CD8-positive, alpha-beta memory T cell (primary cell): ENCODE measurements around the gene CCDC88C. TPM values are rescaled to one million over a fixed set of nuclear protein-coding genes. Genes with fewer than 3 reads are reported as not detected.

ENCODE experiments used
- CTCF ChIA-PET: fragments of 350-600 bp; sonication (Branson Sonifier 250); formaldehyde crosslinking; loops from one replicate; lab custom pipeline; 2021; ENCODE audit warnings: antibody characterized with exemption; lab: Charles Lee
- POLR2A ChIA-PET: fragments of 350-600 bp; sonication (Branson Sonifier 250); formaldehyde crosslinking; loops from one replicate; lab custom pipeline; 2021; ENCODE audit warnings: antibody characterized with exemption; lab: Charles Lee
- DNase-seq, 5 donors: peaks; one replicate each; pipeline versions ENCODE4 v3.0.0 to v3.0.0-alpha.2; 2020 to 2022; ENCODE audit warnings: mixed read lengths in 1 of 5
- H3K27ac ChIP-seq: one replicate; pipeline ENCODE4 v1.7.0; 2013; ENCODE audit warnings: low read depth, mild to moderate bottlenecking, low read length, moderate library complexity
- H3K27me3 ChIP-seq: 2 replicates; pipeline ENCODE4 v1.7.0; 2013; ENCODE audit warnings: low read length, mild to moderate bottlenecking; ENCODE audit not compliant: insufficient read depth, poor library complexity, severe bottlenecking
- H3K36me3 ChIP-seq: 2 replicates; pipeline ENCODE4 v1.7.0; 2013; ENCODE audit warnings: mild to moderate bottlenecking, low read length, moderate library complexity; ENCODE audit not compliant: insufficient read depth
- H3K4me1 ChIP-seq: 2 replicates; pipeline ENCODE4 v1.7.0; 2013; ENCODE audit warnings: mild to moderate bottlenecking, low read length, moderate library complexity; ENCODE audit not compliant: insufficient read depth
- H3K4me3 ChIP-seq: 2 replicates; pipeline ENCODE4 v1.7.0; 2013; ENCODE audit warnings: mild to moderate bottlenecking, low read length
- H3K9me3 ChIP-seq: 2 replicates; pipeline ENCODE4 v1.7.0; 2013; ENCODE audit warnings: mild to moderate bottlenecking, low read length
- H3K27ac Mint-ChIP-seq, 8 donors: one replicate each; pipeline ENCODE4 v1.8.0; 2020 to 2021; ENCODE audit warnings: mixed read lengths in 8 of 8, mild to moderate bottlenecking in 6 of 8, inconsistent platforms in 3 of 8, moderate library complexity in 3 of 8
- H3K27me3 Mint-ChIP-seq, 2 donors: one replicate each; pipeline ENCODE4 v1.8.0; 2020 to 2021; ENCODE audit warnings: mixed read lengths in 2 of 2, mild to moderate bottlenecking in 1 of 2, moderate library complexity in 1 of 2
- H3K36me3 Mint-ChIP-seq, 3 donors: one replicate each; pipeline ENCODE4 v1.8.0; 2020 to 2021; ENCODE audit warnings: mixed read lengths in 3 of 3, inconsistent platforms in 1 of 3, mild to moderate bottlenecking in 1 of 3
- H3K4me1 Mint-ChIP-seq, 3 donors: one replicate each; pipeline ENCODE4 v1.8.0; 2020 to 2021; ENCODE audit warnings: mixed read lengths in 3 of 3, inconsistent platforms in 1 of 3, mild to moderate bottlenecking in 1 of 3
- H3K4me3 Mint-ChIP-seq, 7 donors: one replicate each; pipeline ENCODE4 v1.8.0; 2020 to 2021; ENCODE audit warnings: mixed read lengths in 7 of 7, mild to moderate bottlenecking in 6 of 7, moderate library complexity in 4 of 7, inconsistent platforms in 2 of 7
- H3K9me3 Mint-ChIP-seq, 5 donors: one replicate each; pipeline ENCODE4 v1.8.0; 2020 to 2022; ENCODE audit warnings: mixed read lengths in 5 of 5, mild to moderate bottlenecking in 3 of 5, moderate library complexity in 2 of 5, inconsistent platforms in 1 of 5
- polyA plus RNA-seq: library from polyadenylated mRNA; unstranded; fragments of 300-500 nt; fragmentation: Illumina TruSeq; gene quantifications from one replicate; pipeline ENCODE4 v1.2.3, GENCODE V29; 2021
- total RNA-seq, 2 experiments: library from RNA; stranded (reverse); gene quantifications; one replicate each; pipeline ENCODE4 v1.2.3, GENCODE V29; 2021

CCDC88C gene
- total and polyA plus RNA-seq, 3 experiments from 2014 or later: 42.3 to 74.1 (median 71.7) TPM

GRCh38 chr14:91367173-91368171, 50.1 kb downstream of the CCDC88C start:
- peak overlapping the region; percentile 71 to 90 (median 77) for H3K4me3 Mint-ChIP-seq
- H3K27ac ChIP-seq: peak overlapping the region; percentile 40
- peaks cover 0 to 2% of the 10 kb centered on the region in 2 donors for H3K27me3 Mint-ChIP-seq
- ChIA-PET POLR2A (interaction anchor here (0.6 to 1.6 kb wide), 4 partner anchors 9 to 34 kb away, joined by 3 read pairs; no protein-coding TSS in a partner anchor), CTCF (interaction anchor here (0.8 to 2.0 kb wide), 10 partner anchors 9 to 54 kb away, joined by 3 to 10 read pairs (median 4); partner anchors contain the start of gene CCDC88C)
- H3K4me1 Mint-ChIP-seq: peaks cover 81 to 98% (median 90%) of the 10 kb centered on the region in 3 donors
- no peaks in the 10 kb centered on the region for H3K9me3 Mint-ChIP-seq
- H3K27me3 ChIP-seq: no peaks in the 10 kb centered on the region
- no peaks in the 10 kb centered on the region for H3K9me3 ChIP-seq
- H3K36me3 ChIP-seq: no peaks in the 10 kb centered on the region
- H3K4me3 ChIP-seq: peak overlapping the region; percentile 47
- H3K36me3 Mint-ChIP-seq: peaks cover 0 to 8% (median 3%) of the 10 kb centered on the region in 3 donors
- peaks cover 97% of the 10 kb centered on the region for H3K4me1 ChIP-seq
- DNase-seq: peak; percentile 66 to 82 (median 78)
- peak overlapping the region; percentile 86 to 98 (median 96) for H3K27ac Mint-ChIP-seq

GRCh38 chr14:91366749-91367148, 50.9 kb downstream of the CCDC88C start:
- no peaks in the 10 kb centered on the region for H3K27me3 ChIP-seq
- no peaks in the 10 kb centered on the region for H3K9me3 Mint-ChIP-seq
- peak overlapping the region; percentile 47 for H3K4me3 ChIP-seq
- ChIA-PET POLR2A (interaction anchor here (1.4 to 1.6 kb wide), 2 partner anchors 10 kb away, joined by 3 read pairs; no protein-coding TSS in a partner anchor), CTCF (interaction anchor here (0.7 to 2.0 kb wide), 8 partner anchors 8 to 53 kb away, joined by 3 to 10 read pairs (median 4); no protein-coding TSS in a partner anchor)
- H3K36me3 ChIP-seq: no peaks in the 10 kb centered on the region
- DNase-seq: peak in 1 of 5 donors; percentile 21
- H3K27ac Mint-ChIP-seq: peak overlapping the region; percentile 86 to 98 (median 96)
- H3K4me1 ChIP-seq: peaks cover 97% of the 10 kb centered on the region
- peaks cover 80 to 97% (median 90%) of the 10 kb centered on the region in 3 donors for H3K4me1 Mint-ChIP-seq
- H3K27ac ChIP-seq: peak overlapping the region; percentile 40
- H3K36me3 Mint-ChIP-seq: peaks cover 0 to 12% (median 3%) of the 10 kb centered on the region in 3 donors
- peaks cover 0 to 2% of the 10 kb centered on the region in 2 donors for H3K27me3 Mint-ChIP-seq
- peak overlapping the region; percentile 71 to 90 (median 77) for H3K4me3 Mint-ChIP-seq
- H3K9me3 ChIP-seq: no peaks in the 10 kb centered on the region

- no peaks in the 10 kb centered on the region for H3K9me3 ChIP-seq
- H3K9me3 Mint-ChIP-seq: no peaks in the 10 kb centered on the region
- H3K27me3 ChIP-seq: no peaks in the 10 kb centered on the region
- peaks cover 0 to 20% (median 3%) of the 10 kb centered on the region in 3 donors for H3K36me3 Mint-ChIP-seq
- peak overlapping the region; percentile 70 to 98 (median 96) for H3K27ac Mint-ChIP-seq
- H3K4me1 ChIP-seq: peaks cover 90% of the 10 kb centered on the region
- peaks cover 0 to 2% of the 10 kb centered on the region in 2 donors for H3K27me3 Mint-ChIP-seq
- ChIA-PET POLR2A (interaction anchor here (1.6 kb wide), 1 partner anchor 9 kb away, joined by 3 read pairs; no protein-coding TSS in a partner anchor), CTCF (interaction anchor here (0.9 kb wide), 1 partner anchor 29 kb away, joined by 3 read pairs; no protein-coding TSS in a partner anchor)
- H3K27ac ChIP-seq: no peak overlapping the region
- peaks cover 79 to 97% (median 90%) of the 10 kb centered on the region in 3 donors for H3K4me1 Mint-ChIP-seq
- no peaks in the 10 kb centered on the region for H3K36me3 ChIP-seq
- peak overlapping the region; percentile 8 to 78 (median 60) for H3K4me3 Mint-ChIP-seq
- peak in 1 of 5 donors; percentile 26 for DNase-seq
- no peak overlapping the region for H3K4me3 ChIP-seq
These were observed 52.1 kb downstream of the CCDC88C start for GRCh38 chr14:91365552-91365951.

GRCh38 chr14:91364524-91365270, 52.9 kb downstream of the CCDC88C start:
- H3K4me3 Mint-ChIP-seq: peak overlapping the region in 5 of 7 donors; percentile 0 to 60 (median 43)
- DNase-seq: peak in 1 of 5 donors; percentile 46
- ChIA-PET CTCF (interaction anchor here (0.9 kb wide), 1 partner anchor 30 kb away, joined by 3 read pairs; no protein-coding TSS in a partner anchor), POLR2A (interaction anchor here (0.6 kb wide), 1 partner anchor 120 kb away, joined by 6 read pairs; the partner anchor contains the start of gene GPR68)
- H3K4me3 ChIP-seq: no peak overlapping the region
- H3K9me3 Mint-ChIP-seq: no peaks in the 10 kb centered on the region
- H3K9me3 ChIP-seq: no peaks in the 10 kb centered on the region
- no peaks in the 10 kb centered on the region for H3K27me3 ChIP-seq
- peaks cover 0 to 27% (median 3%) of the 10 kb centered on the region in 3 donors for H3K36me3 Mint-ChIP-seq
- H3K27me3 Mint-ChIP-seq: peaks cover 0 to 2% of the 10 kb centered on the region in 2 donors
- H3K4me1 Mint-ChIP-seq: peaks cover 75 to 97% (median 90%) of the 10 kb centered on the region in 3 donors
- H3K27ac Mint-ChIP-seq: peak overlapping the region; percentile 65 to 98 (median 93)
- H3K27ac ChIP-seq: no peak overlapping the region
- no peaks in the 10 kb centered on the region for H3K36me3 ChIP-seq
- peaks cover 82% of the 10 kb centered on the region for H3K4me1 ChIP-seq

- Histone ChIP-seq H3K4me1 (peaks cover 74% of the 10 kb centered on the region), H3K9me3 (no peaks in the 10 kb centered on the region), H3K27ac (no peak overlapping the region), H3K27me3 (no peaks in the 10 kb centered on the region), H3K36me3 (peaks cover under 1% of the 10 kb centered on the region), H3K4me3 (no peak overlapping the region)
- peak in 1 of 5 donors; percentile 40 for DNase-seq
- Mint-ChIP-seq H3K27ac (peak overlapping the region; percentile 58 to 98 (median 86)), H3K4me1 (peaks cover 72 to 96% (median 88%) of the 10 kb centered on the region in 3 donors), H3K9me3 (no peaks in the 10 kb centered on the region), H3K36me3 (peaks cover 0 to 33% (median 3%) of the 10 kb centered on the region in 3 donors), H3K27me3 (peaks cover 0 to 2% of the 10 kb centered on the region in 2 donors), H3K4me3 (peak overlapping the region in 3 of 7 donors; percentile 0 to 44 (median 27))
- POLR2A ChIA-PET: interaction anchor here (0.6 kb wide), 1 partner anchor 120 kb away, joined by 6 read pairs; the partner anchor contains the start of gene GPR68
- CTCF ChIA-PET: no interaction called here
These were observed 53.7 kb downstream of the CCDC88C start for GRCh38 chr14:91363776-91364523.

- Mint-ChIP-seq H3K36me3 (peaks cover 0 to 55% (median 12%) of the 10 kb centered on the region in 3 donors), H3K4me1 (peaks cover 61 to 96% (median 87%) of the 10 kb centered on the region in 3 donors), H3K27ac (peak overlapping the region; percentile 42 to 95 (median 64)), H3K9me3 (no peaks in the 10 kb centered on the region), H3K27me3 (no peaks in the 10 kb centered on the region), H3K4me3 (no peak overlapping the region)
- H3K4me3 ChIP-seq: no peak overlapping the region
- H3K27me3 ChIP-seq: no peaks in the 10 kb centered on the region
- POLR2A ChIA-PET: interaction anchor here (0.8 kb wide), 1 partner anchor 64 kb away, joined by 3 read pairs; no protein-coding TSS in a partner anchor
- CTCF ChIA-PET: interaction anchor here (0.9 to 2.6 kb wide), 5 partner anchors 11 to 57 kb away, joined by 3 to 8 read pairs (median 5); no protein-coding TSS in a partner anchor
- no peak overlapping the region for H3K27ac ChIP-seq
- no peak for DNase-seq
- H3K4me1 ChIP-seq: peaks cover 70% of the 10 kb centered on the region
- no peaks in the 10 kb centered on the region for H3K9me3 ChIP-seq
- peaks cover 12% of the 10 kb centered on the region for H3K36me3 ChIP-seq
These were observed 56.3 kb downstream of the CCDC88C start for GRCh38 chr14:91361233-91361811.
